ENCODE measurements around the gene GAGE12G. TPM values are rescaled to one million over a fixed set of nuclear protein-coding genes. Genes with fewer than 3 reads are reported as not detected.
"Not testable (repeated sequence)": the region's sequence is repeated elsewhere in the genome, so short reads cannot be mapped to it uniquely, and the experiment has no call there.

The GAGE12G gene
- total RNA-seq, 4 donors from 2014 or later = not detected

DNA sequence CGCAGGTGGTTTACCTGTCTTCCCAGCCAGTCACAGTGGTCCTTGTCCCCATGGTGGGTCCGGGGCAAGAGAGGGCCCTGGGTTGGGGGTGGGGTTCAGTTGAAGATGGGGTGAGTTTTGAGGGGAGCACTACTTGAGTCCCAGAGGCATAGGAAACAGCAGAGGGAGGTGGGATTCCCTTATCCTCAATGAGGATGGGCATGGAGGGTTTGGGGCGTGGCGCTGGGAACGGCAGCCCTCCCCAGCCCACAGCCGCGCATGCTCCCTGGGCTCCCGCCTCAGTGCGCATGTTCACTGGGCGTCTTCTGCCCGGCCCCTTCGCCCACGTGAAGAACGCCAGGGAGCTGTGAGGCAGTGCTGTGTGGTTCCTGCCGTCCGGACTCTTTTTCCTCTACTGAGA is 28.5 kb downstream of the GAGE12G start, which contains the start of gene GAGE1:
GAGE1 (plus strand) TSS at position 301 of the 400 bp plus-strand sequence. CDS start 1,155 bp downstream, outside the sequence.
- H3K27ac ChIP-seq; in situ Hi-C loops (cut with MboI; ENCODE audit: low sequenced_read_pairs in 4 of 4); intact Hi-C loops (cut with DNase I; ENCODE audit: low total_unique reads); H3K4me3 ChIP-seq; H3K27me3 ChIP-seq; ATAC-seq; DNase-seq; H3K36me3 ChIP-seq; H3K9me3 ChIP-seq; H3K4me1 ChIP-seq: not testable (repeated sequence)

DNA sequence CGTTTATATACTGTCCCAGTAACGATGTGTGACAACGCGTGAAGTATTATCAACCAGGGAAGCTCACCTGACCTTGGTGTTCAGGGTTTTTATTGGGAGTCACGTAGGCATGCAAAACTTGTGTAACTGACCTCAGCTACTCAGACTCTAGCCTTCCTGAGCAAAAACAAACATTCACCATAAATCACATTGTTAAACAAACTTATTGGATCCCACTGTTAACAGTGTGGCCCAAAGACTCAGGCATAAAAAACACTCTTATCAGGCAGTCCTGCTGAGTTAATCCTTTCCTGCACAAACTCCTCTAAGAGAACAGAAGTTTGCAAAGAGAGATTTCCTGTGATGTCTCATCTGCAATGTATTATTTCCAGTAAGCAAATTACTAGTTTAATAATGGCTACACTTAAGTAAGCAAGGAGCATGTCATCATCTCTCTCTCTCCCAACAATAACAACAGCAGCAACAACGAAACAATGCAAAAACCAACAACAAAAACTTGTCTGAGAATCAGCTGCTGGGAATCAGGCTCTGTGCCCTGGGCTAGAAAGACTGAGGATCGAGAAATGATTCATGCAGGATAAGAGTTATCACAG is 40.6 kb downstream of the GAGE12G start:
- TF ChIP-seq POLR2A (IDR thresholded peaks at IDR 0.05) (no peak), CTCF (IDR thresholded peaks at IDR 0.05 in 4 of 5, conservative IDR thresholded peaks at IDR 0.05 in 1 of 5) (no peak)
- ATAC-seq (no peak), DNase-seq (no peak)
- H3K36me3 ChIP-seq = no peaks in the 10 kb centered on the region
- no peak overlapping the region for H3K4me3 ChIP-seq
- in situ Hi-C loops (cut with MboI; ENCODE audit: low sequenced_read_pairs in 4 of 4) = no loop called here
- intact Hi-C loops (cut with DNase I; ENCODE audit: low total_unique reads) = no loop called here
- no peak overlapping the region for H3K27ac ChIP-seq
- H3K9me3 ChIP-seq = no peaks in the 10 kb centered on the region
- no peaks in the 10 kb centered on the region for H3K27me3 ChIP-seq
- no peaks in the 10 kb centered on the region for H3K4me1 ChIP-seq

GRCh38 chrX:49618574-49618973 is 48.4 kb downstream of the GAGE12G start:
- TF ChIP-seq POLR2A (IDR thresholded peaks at IDR 0.05) (no peak), CTCF (IDR thresholded peaks at IDR 0.05 in 4 of 5, conservative IDR thresholded peaks at IDR 0.05 in 1 of 5) (no peak)
- H3K9me3 ChIP-seq = no peaks in the 10 kb centered on the region
- intact Hi-C loops (cut with DNase I; ENCODE audit: low total_unique reads) (no loop called here), in situ Hi-C loops (cut with MboI; ENCODE audit: low sequenced_read_pairs in 4 of 4) (no loop called here)
- ATAC-seq (no peak), DNase-seq (no peak)
- no peak overlapping the region for H3K27ac ChIP-seq
- no peak overlapping the region for H3K4me3 ChIP-seq
- H3K4me1 ChIP-seq = no peaks in the 10 kb centered on the region
- H3K36me3 ChIP-seq = no peaks in the 10 kb centered on the region
- no peaks in the 10 kb centered on the region for H3K27me3 ChIP-seq

Other genes with a start within 250 kb of the GAGE12G start
- not detected for gene GAGE12J, start 248.4 kb upstream of the GAGE12G start, total RNA-seq
- gene GAGE13, start 238.8 kb upstream of the GAGE12G start, total RNA-seq = not detected
- gene GAGE12C, start 38.2 kb upstream of the GAGE12G start, total RNA-seq = not detected
- gene GAGE12D, start 28.7 kb upstream of the GAGE12G start, total RNA-seq = not detected
- gene GAGE12E, start 19.1 kb upstream of the GAGE12G start, total RNA-seq = not detected
- gene GAGE12F, start 9.6 kb upstream of the GAGE12G start, total RNA-seq = not detected
- gene GAGE12H, start 9.5 kb downstream of the GAGE12G start, total RNA-seq = not detected
- gene GAGE2A, start 19.1 kb downstream of the GAGE12G start, total RNA-seq = not detected
- not detected for gene GAGE1, start 28.6 kb downstream of the GAGE12G start, total RNA-seq
- gene PAGE1, start 125.6 kb downstream of the GAGE12G start, total RNA-seq = not detected

Measured in gastrocnemius medialis (tissue), 4 donors.